Measurements from ENCODE around the gene ALPL.

The ALPL gene

GRCh38 chr1:21532496-21532895 lies 23.3 kb downstream of the ALPL start:
- DNase-seq: no peak

DNA sequence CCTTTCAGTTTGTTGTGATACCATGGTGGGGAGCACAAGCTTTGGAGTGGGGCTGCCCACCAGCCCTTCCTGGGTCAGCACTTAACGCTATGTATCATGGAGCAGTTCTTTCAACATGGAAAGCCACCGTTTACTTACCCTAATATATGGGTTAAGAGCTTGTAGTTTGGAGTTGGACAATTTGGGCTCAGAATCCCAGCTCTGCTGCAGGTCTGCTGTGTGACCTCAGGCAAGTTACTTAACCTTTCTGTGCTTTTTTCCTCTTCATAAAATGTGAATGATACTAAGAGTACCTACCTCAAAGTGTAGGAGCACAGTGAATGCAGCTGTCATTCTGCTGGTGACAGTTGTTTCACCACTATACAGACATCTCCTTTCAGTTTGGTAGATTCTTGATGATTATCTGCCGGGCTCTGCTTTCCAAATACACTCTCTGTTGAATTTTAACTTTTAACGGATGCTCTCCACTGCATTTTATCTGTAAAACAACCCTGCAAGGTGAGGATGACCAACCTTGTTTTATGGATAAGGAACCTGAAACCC lies 23.8 kb downstream of the ALPL start:
- no peak for DNase-seq

DNA sequence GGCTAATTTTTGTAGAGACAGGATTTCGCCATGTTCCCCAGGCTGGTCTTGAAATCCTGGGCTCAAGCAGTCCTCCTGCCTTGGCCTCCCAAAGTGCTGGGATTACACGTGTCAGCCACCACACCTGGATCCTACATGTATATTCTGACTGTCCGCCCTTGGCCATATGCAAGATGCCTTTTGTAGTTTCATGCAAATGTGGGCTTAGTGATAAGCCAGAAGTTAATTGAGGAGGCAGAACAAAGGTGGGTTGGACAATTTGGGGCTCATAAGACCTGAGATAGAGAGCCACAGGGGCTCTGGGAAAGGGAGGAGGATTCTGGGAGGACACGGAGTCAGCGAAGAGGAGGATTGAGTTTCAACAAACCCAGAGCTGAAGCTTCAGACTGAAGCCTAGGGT lies 24.9 kb downstream of the ALPL start:
- DNase-seq: no peak

- DNase-seq: peak; percentile 61
Measured at GRCh38 chr1:21534674-21535378, 25.6 kb downstream of the ALPL start.

GRCh38 chr1:21536218-21536617 lies 27.0 kb downstream of the ALPL start:
- DNase-seq: no peak

DNA sequence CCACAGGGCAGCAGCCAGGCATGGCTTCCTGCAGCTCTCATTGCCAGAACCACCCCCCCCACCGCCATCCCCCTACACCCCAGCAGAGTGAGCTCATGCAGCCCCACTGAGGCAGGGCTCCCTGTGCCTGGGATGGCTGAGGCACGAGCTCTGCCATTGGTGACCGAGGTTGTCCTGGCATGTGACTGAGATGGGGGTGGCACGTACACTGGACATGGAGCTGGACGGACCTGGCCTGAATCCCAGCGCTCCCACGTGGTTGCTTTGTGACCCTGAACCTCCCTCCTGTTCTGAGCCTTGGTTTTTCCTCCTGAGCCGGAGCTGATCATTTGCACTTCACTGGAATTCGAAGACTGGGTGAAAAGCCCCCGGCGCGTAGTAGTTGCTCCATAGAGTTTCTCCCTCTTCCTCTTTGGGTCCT lies 28.3 kb downstream of the ALPL start:
- DNase-seq: no peak

GRCh38 chr1:21537932-21538630 lies 28.9 kb downstream of the ALPL start:
- DNase-seq: no peak

DNA sequence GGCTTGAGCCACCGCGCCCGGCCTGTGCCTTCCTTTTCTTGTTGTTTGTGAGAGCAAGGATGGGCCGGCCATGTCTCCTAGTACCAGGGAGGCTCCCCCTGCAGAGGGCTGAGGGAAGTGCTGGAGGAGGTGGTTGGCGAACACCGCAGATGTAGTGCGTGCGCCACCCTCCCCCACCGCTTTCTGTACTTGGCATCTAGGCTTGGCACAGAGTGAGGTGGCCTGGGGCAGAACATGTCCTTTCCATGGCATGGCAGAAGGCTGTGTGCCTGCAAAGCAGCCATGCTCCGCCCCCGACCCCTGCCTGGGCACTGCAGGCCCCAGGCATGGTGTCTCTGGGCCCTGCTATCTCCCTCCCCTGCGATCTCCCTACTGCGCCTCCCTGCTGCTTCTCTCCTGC lies 30.7 kb downstream of the ALPL start:
- DNase-seq: peak; percentile 14

- DNase-seq: no peak
Measured at GRCh38 chr1:21541329-21541728, 32.1 kb downstream of the ALPL start.

- DNase-seq: no peak
Measured at GRCh38 chr1:21541835-21542234, 32.6 kb downstream of the ALPL start.

- DNase-seq: no peak
Measured at GRCh38 chr1:21543598-21543997, 34.4 kb downstream of the ALPL start.

DNA sequence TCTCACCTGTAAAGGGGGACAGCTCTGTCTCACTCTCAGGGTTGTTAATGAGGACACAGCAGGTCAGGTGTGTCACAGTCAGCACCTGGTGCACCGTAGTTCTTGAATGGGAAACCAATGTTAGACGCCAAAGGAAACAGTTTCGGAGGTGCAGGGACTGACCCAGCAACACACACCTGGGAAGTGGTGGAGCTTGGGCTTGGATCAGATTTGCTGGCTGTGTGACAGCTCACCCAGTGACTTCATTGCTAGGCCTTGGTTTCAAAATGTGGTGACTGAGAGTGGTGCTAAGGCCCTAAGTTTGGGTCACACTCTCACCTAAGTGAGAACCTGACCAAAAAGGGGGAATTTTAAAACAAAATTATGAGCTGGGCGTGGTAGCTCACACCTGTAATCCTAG lies 34.9 kb downstream of the ALPL start:
- DNase-seq: no peak

DNA sequence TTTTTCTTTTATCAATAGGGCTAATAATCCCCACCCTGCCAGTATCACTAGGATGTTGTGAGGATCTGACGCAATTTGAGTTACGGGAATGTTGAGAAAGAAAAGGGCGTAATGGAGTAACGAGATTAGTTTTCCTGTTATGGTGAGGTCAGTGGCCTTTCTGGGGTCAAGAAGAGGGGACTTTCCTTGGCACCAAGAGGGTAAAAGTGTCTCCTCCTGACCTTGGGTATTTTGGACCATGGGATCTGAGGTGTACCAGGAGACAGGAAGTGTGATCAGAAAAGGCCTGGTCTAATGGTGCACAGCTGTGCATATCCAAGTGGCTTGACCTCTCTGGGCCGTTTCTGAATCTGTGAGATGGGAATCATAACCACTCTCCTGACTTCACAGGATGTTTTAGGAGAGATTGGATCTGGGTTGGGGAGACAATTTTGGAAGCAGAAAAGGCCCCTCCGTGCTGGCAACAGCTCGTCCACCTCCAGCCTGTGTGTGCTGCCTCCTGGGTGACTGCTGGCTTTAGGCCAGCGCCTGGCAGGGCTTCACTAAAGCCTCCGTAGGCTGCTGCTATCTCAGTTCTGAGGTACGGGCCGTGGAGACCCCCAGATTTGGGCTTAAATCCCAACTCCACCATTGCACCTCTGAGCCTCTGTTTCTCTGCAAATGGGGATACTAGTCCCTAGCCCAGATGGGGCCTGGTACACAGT lies 37.1 kb downstream of the ALPL start:
- DNase-seq: no peak

DNA sequence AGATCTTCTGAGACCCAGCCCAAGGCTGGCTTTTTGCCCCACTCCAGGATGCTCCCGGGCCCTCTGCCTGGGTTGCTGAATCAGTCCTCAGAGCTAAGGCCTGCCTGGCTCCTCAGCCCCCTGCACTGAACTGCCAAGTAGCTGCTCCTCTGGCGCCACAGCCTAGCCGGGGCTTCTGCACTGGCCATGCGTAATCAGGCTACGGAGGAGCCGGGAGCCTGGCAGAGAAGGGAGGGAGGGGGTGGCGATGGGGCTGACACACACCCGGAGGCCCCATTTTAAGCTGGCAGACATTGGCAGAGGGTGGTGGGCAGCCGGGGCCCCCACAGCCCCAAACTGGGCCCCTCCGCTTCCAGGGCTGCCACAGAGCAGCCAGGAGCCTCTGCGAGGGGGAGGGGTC lies 38.7 kb downstream of the ALPL start:
- no peak for DNase-seq

DNA sequence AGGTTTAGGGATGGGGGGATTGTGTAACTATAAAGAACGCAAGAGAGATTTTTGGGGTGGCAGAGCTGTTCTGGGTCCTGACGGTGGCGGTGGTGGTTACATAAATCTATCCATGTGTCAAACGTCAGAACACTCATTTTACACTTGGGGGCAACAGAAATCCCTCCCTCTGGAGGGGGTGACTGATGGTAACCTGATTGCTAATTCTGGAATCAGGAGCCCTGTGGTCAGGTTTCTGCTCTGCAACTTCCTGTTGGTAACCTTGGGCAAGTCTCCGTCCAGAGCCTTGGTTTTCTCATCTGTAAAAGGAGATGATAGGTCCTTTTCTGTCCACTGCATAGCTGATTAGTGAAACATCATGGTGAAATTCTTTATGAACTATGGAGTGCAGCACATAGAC lies 40.9 kb downstream of the ALPL start:
- no peak for DNase-seq

DNA sequence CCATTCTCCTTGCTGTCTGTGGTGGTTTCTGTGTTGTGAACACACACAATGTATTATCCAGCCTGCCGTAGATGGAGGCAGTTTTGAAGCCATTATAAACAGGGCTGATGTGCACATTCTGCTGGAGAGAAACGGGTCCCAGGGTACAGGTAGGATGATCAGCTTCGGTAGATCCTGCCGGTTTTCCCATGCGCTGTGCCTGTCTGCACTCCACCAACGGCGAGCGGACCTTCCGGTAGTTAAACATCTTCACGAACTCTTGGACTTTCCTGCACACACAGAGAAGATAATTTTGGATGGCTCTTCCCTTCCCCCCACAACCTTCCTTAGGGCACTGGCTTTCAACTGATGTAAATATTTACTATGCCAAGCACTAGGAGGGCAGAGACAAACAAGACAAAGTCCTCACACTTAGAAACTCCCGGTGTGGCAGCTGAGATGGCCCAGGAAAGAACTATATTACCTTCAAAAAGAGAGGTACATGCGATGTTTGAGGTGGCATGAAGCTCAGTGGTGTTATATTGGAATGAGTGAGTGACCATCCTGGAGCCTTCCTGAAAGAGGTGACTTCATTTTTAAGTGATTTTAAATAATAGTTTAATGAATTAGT lies 41.7 kb downstream of the ALPL start:
- DNase-seq: no peak

DNA sequence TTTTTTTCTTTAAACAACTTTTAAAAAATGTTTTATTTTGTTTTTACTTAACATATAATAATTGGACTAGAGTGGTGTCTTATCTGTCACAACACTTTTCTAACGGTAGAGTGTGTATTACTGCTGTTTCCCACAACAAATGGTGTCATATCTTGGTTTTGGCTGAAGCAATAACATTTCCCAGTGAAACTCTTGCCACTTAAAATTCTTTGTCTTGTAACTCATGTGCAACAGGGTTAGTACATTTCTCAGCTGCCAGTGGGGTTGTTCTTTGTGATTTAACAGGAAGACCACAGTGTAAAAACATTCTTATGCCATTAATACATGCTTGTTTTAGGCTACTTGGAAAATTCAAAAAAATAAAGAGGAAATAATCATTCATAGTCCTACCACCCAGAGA lies 43.5 kb downstream of the ALPL start:
- DNase-seq: no peak

- DNase-seq: no peak
Measured at GRCh38 chr1:21553116-21553926, 44.1 kb downstream of the ALPL start.

DNA sequence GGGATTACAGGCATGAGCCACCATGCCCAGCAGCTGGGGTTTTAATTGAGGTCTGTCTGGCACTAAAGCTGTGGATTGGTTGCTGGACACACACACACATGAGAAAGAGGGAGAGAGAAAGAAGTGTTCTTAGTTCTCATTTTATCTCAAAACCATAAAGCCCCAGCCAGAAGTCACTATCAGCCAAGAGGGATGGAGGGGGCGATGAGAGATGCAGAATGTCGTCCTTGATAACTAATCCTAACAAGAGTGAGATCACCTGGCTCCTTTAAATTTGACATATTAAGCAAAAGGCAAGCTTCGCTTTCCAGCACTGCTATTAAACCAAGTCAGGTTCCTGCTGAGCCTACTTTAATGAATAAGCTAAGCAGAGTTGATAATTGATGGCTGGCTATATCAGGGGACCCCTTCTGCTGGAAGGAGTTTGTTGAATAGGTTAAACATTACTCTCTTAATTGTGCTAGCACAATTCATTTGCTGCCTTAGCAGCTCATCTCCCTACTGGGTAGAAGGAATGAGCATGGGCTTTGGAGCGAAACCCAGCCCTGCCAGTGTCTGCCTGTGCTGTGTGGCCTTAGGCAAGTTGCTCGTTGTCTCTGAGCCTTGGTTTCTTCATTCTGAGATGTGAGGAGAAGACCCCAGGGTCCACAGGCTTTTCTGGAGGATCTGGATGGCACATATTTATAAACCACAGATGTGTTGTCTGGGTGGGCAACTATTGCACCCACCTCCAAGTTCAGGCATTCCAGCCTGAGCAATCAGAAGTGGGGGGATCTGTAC lies 50.8 kb downstream of the ALPL start:
- no peak for DNase-seq

DNA sequence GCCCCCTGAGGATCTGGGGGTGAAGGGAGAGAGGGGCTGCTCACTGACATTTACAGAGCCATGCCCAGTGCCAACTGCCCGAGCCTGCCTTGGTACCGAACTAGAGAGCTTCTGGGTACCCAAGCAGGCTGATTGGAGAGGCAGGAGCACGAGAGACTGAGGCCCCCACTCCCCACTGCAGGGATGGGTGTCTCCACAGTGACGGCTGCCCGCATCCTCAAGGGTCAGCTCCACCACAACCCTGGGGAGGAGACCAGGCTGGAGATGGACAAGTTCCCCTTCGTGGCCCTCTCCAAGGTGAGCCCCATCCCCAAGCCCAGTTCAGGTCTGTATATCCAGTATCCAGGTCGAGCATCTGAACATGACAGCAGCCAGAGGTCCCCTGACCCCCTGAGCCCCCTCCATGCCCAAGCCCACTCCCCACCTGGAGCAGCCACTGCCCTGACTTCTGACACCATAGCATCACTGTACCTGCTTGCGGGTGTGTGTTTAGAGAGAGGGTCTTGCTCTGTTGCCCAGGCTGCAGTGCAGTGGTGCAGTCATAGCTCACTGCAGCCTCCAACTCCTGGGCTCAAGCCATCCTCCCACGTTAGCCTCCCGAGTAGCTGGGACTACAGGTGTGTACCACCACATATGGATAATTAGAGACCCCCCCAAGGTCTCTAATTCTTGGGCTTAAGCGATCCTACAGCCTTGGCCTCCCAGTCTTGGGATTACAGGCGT lies 51.9 kb downstream of the ALPL start:
- no peak for DNase-seq

- no peak for DNase-seq
Measured at GRCh38 chr1:21562896-21563295, 53.7 kb downstream of the ALPL start.
